Naive B cell (primary cell): ENCODE measurements around the gene TFAP2D. TPM values are rescaled to one million over a fixed set of nuclear protein-coding genes. Genes with fewer than 3 reads are reported as not detected.

Experiments
- ATAC-seq, 2 donors: fragments of 150-1000 bp; cut with Tn5 transposase; 2 replicates each; pipeline ENCODE4 v1.10.0; 2021; ENCODE audit warnings: low read depth in 2 of 2, mild to moderate bottlenecking in 2 of 2, moderate library complexity in 2 of 2
- DNase-seq: peaks from one replicate; pipeline ENCODE4 v3.0.0; 2022
- H3K27ac Mint-ChIP-seq, 6 donors: one replicate each; pipeline ENCODE4 v1.8.0; 2020 to 2022; ENCODE audit warnings: mild to moderate bottlenecking in 6 of 6, mixed read lengths in 6 of 6, moderate library complexity in 5 of 6, inconsistent platforms in 2 of 6
- H3K27me3 Mint-ChIP-seq, 3 donors: one replicate each; pipeline ENCODE4 v1.8.0; 2021 to 2022; ENCODE audit warnings: mixed read lengths in 3 of 3, mild to moderate bottlenecking in 1 of 3
- H3K36me3 Mint-ChIP-seq, 2 donors: one replicate each; pipeline ENCODE4 v1.8.0; 2020 to 2022; ENCODE audit warnings: mixed read lengths in 2 of 2, inconsistent platforms in 1 of 2, mild to moderate bottlenecking in 1 of 2
- H3K4me1 Mint-ChIP-seq, 3 donors: one replicate each; pipeline ENCODE4 v1.8.0; 2020 to 2022; ENCODE audit warnings: mixed read lengths in 3 of 3, inconsistent platforms in 1 of 3, mild to moderate bottlenecking in 1 of 3, moderate library complexity in 1 of 3
- H3K4me3 Mint-ChIP-seq, 8 donors: one replicate each; pipeline ENCODE4 v1.8.0; 2020 to 2022; ENCODE audit warnings: mild to moderate bottlenecking in 8 of 8, mixed read lengths in 8 of 8, moderate library complexity in 8 of 8, inconsistent platforms in 2 of 8
- H3K9me3 Mint-ChIP-seq, 7 donors: one replicate each; pipeline ENCODE4 v1.8.0; 2020 to 2022; ENCODE audit warnings: mixed read lengths in 7 of 7, mild to moderate bottlenecking in 5 of 7, inconsistent platforms in 2 of 7, moderate library complexity in 1 of 7
- polyA plus RNA-seq, 6 donors: library from polyadenylated mRNA; unstranded; fragments of 300-500 nt; fragmentation: Illumina TruSeq; gene quantifications; one replicate each; pipeline ENCODE4 v1.2.3, GENCODE V29; 2021; ENCODE audit warnings: low read depth in 6 of 6

TFAP2D gene
- polyA plus RNA-seq, 6 donors from 2014 or later = not detected

DNA sequence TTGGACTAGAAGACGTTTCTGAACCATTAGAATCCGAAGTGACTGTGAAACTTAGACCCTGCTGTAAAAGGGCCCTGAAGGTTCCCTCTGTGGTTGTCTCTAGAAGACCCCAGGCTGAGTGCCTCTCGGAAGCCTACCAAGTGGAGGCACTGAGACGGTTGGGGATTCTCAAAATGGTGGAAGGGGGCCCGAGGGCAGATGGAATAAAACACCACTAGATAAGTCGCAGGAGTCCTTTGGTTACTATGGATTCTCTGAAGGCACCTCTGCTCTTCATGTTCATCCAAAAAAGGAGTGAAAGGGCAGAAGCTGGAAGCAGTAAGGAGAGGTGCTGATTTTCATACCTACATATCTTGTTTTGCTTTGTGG lies 4.0 kb upstream of the TFAP2D start:
- no peak overlapping the region for H3K4me3 Mint-ChIP-seq
- peaks cover 68 to 97% (median 94%) of the 10 kb centered on the region in 3 donors for H3K27me3 Mint-ChIP-seq
- DNase-seq (no peak), ATAC-seq (no peak)
- H3K9me3 Mint-ChIP-seq = peaks cover 6 to 33% (median 15%) of the 10 kb centered on the region in 7 donors
- no peak overlapping the region for H3K27ac Mint-ChIP-seq
- peaks cover 0 to 2% (median 0%) of the 10 kb centered on the region in 3 donors for H3K4me1 Mint-ChIP-seq
- H3K36me3 Mint-ChIP-seq = peaks cover 9 to 35% of the 10 kb centered on the region in 2 donors

DNA sequence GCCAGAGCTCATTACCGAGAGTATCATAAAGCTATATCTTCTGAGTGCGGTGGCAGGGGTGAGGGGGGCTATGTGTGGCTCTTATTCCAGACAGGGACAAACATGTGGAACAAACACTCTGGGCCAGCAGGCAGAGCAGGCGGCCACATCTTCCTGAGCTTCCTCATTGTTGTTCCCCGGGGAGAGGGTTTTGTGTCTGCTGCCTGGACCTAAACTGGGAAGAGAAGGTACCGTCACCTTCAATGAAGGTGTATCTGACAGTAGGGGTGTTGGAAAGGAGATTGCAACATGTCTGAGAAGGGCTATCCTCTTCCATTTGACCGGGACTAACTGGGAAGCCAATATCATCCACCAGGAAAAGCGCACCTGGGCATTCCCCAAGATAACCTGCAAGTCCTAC lies 1.6 kb upstream of the TFAP2D start:
- DNase-seq (no peak), ATAC-seq (no peak)
- Mint-ChIP-seq H3K27me3 (peaks cover 62 to 99% (median 94%) of the 10 kb centered on the region in 3 donors), H3K4me3 (no peak overlapping the region), H3K36me3 (peaks cover 10 to 37% of the 10 kb centered on the region in 2 donors), H3K9me3 (peaks cover 7 to 30% (median 9%) of the 10 kb centered on the region in 7 donors), H3K27ac (no peak overlapping the region), H3K4me1 (peaks cover 0 to 6% (median 3%) of the 10 kb centered on the region in 3 donors)

DNA sequence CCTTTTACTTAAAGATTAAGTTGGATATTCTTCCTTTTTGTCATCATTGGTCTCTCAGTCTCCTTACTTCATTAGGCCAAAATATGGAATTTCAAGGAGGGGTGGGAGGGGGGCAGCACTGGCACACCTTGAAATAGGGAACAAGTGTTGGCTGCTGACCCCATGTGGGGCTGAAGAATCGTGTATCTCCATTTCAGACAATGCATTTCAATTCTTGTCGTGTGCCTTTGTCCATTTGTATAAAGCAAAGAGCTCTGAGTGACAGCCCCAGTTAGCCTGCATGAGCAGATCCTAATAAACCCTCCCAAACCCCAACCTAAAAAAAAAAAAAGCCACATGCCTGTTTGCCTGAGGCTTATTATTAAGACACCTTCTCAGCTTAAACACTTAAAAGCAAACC lies 1.0 kb upstream of the TFAP2D start:
- Mint-ChIP-seq H3K4me3 (no peak overlapping the region), H3K36me3 (peaks cover 10 to 31% of the 10 kb centered on the region in 2 donors), H3K27me3 (peaks cover 64 to 99% (median 94%) of the 10 kb centered on the region in 3 donors), H3K4me1 (peaks cover 0 to 6% (median 3%) of the 10 kb centered on the region in 3 donors), H3K27ac (no peak overlapping the region), H3K9me3 (peaks cover 6 to 30% (median 9%) of the 10 kb centered on the region in 7 donors)
- DNase-seq (no peak), ATAC-seq (no peak)

DNA sequence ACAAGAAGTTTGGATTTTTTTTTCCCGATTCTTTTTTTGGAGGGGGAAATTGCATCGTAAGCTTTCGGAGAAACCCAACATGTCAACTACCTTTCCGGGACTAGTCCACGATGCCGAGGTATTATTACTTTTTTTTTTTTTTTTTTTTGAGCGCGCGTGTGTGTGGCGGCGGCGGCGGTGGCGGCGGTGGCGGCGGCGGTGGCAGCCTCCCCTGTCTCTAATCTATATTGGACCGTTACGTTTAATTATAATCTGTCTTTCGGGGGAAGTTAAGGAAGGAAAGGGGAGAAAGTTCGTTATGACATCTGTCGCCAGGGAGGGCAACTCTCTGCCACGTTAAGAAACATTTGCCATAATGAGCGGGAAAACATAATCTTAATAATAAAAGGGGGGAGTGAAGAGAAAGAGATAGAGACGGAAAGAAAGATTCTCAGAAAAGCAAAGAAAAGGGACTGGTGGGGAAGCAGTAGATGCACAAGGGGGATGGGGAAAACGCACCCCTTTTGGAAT lies 706 bp downstream of the TFAP2D start:
- no peak for DNase-seq
- Mint-ChIP-seq H3K4me1 (peaks cover 0 to 6% (median 3%) of the 10 kb centered on the region in 3 donors), H3K9me3 (peaks cover 3 to 28% (median 8%) of the 10 kb centered on the region in 7 donors), H3K4me3 (no peak overlapping the region), H3K27me3 (peaks cover 66 to 92% (median 82%) of the 10 kb centered on the region in 3 donors), H3K27ac (no peak overlapping the region), H3K36me3 (peaks cover 10 to 23% of the 10 kb centered on the region in 2 donors)
- ATAC-seq = no peak

DNA sequence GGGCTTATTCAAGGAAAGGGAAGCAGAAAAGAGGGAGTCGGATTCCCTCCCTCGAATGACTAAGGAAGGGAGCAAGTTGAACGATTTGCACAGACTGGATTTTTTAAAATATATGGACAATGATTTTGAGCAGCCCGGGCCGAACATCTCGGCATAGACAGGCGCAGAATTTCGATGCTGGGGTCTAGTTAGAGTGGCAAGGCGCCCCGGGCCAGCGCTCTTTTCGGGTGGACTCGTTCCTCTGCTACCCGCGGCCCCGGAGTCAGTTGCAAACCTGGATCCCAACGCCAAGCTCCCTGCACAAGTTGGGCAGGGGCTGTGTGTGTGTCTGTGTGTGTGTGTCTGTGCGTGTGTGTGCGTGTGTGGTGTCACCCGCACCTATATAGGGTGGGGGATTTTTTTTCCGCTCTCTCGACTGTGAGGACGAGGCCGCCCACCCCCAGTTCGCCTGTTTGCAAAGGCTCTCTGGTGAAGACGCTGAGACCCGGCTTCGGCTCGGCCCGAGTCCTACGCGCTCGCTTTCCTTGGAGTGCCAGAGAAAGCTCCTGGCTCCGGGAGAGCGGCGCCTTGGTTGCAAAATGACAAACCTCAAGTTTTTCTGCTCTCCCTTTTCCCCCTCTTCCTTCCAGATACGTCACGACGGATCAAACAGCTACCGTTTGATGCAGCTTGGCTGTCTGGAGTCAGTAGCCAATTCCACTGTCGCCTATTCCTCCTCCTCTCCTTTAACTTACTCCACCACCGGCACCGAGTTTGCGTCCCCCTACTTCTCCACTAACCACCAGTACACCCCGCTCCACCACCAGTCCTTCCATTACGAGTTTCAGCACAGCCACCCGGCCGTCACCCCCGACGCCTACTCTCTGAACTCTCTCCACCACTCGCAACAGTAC lies 1.4 kb downstream of the TFAP2D start:
- Mint-ChIP-seq H3K9me3 (peaks cover 2 to 23% (median 9%) of the 10 kb centered on the region in 7 donors), H3K4me3 (peak overlapping the region in 1 of 8 donors; percentile 81), H3K27ac (peak overlapping the region in 3 of 6 donors; percentile 44 to 98 (median 66)), H3K4me1 (peaks cover 0 to 6% (median 3%) of the 10 kb centered on the region in 3 donors), H3K36me3 (peaks cover 10 to 23% of the 10 kb centered on the region in 2 donors), H3K27me3 (peaks cover 67 to 92% (median 82%) of the 10 kb centered on the region in 3 donors)
- ATAC-seq (no peak), DNase-seq (no peak)

DNA sequence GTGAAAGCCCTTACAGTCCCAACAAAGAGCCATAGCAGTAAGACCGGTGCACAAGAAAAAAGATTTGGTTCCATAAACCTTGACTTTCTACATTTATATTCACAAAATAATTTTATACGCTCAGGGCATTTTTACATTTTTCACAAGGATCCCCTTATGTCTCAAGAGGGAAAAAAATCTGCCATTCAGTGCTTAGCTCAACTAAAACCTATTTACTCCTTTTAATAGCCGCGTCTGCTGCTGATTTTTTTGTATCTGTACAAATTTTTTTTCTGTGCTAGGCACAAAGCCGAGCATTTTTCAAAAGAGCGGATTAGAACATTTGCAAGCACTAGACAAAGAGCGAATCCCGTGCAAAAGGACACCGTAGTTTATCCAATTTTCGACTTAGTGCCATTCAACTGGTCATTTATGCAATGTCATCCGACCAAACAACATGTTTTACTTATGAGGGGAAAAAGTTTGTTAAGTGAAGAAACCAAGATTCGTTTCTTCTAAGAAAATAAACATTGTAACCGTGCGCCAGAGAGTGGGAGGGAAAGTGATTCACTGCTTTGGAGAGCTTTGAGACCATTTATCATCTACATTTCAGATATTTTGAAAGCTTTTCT lies 3.7 kb downstream of the TFAP2D start:
- no peak overlapping the region for H3K4me3 Mint-ChIP-seq
- peaks cover 70 to 91% (median 80%) of the 10 kb centered on the region in 3 donors for H3K27me3 Mint-ChIP-seq
- peaks cover 0 to 6% (median 3%) of the 10 kb centered on the region in 3 donors for H3K4me1 Mint-ChIP-seq
- ATAC-seq (no peak), DNase-seq (no peak)
- no peak overlapping the region for H3K27ac Mint-ChIP-seq
- H3K9me3 Mint-ChIP-seq = peaks cover 3 to 16% (median 9%) of the 10 kb centered on the region in 7 donors
- peaks cover 10 to 23% of the 10 kb centered on the region in 2 donors for H3K36me3 Mint-ChIP-seq

DNA sequence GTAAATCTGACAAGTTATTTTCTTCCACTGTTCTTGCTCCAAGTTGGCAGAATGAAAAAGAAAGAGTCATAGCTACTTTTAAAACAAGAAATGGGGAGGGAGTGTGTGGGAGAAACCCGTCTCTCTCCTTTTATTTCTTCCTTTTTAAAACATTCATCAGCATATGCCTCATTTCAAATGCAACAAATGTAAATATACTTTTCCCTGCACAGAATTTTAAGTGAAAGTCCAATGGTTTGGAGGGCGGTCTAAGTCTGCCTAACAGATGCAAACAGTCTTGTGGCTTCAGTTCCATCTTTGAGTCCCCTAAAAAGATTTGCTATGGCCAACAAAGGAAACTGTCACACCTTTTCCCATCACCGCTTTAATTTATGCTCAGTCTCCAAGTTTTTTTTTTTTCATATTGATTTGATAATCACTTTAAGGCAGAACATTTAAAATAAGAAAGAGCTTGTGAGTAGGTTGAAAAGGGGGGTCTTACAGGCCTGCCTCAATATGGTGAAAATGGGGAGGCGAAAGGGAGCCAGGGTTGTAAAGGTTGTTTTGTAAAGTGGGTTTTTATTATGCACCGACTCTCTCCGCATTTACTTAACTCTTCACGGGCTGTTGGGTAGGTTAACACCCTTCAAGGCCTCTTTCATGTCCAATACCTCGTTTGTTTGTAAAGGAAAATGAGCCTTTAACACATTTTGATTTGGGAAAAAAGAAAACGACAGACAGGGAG lies 4.6 kb downstream of the TFAP2D start:
- H3K36me3 Mint-ChIP-seq = peaks cover 10 to 31% of the 10 kb centered on the region in 2 donors
- DNase-seq = no peak
- H3K27me3 Mint-ChIP-seq = peaks cover 71 to 90% (median 80%) of the 10 kb centered on the region in 3 donors
- H3K4me1 Mint-ChIP-seq = peaks cover 0 to 6% (median 3%) of the 10 kb centered on the region in 3 donors
- peaks cover 3 to 23% (median 10%) of the 10 kb centered on the region in 7 donors for H3K9me3 Mint-ChIP-seq
- no peak for ATAC-seq
- no peak overlapping the region for H3K27ac Mint-ChIP-seq
- no peak overlapping the region for H3K4me3 Mint-ChIP-seq

DNA sequence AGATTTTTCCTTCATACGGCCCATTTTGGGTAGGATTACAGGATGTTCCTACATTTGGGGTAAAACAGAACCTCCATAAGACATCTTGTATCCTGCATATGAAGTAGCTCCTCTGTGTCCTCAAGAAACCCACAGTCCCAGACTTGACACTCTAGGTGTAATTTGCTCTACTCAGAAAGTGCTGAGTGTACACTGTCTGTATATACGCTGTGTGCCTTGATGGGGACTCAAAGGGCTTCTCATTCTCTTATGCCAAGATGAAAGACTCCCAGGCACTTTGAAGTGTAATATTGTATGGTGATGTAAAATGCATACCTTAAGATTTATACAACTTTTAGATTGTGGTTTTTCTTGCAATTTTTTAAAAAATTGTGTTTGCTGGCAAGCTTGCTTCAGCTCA lies 5.2 kb downstream of the TFAP2D start:
- Mint-ChIP-seq H3K36me3 (peaks cover 8 to 33% of the 10 kb centered on the region in 2 donors), H3K4me1 (peaks cover 0 to 6% (median 3%) of the 10 kb centered on the region in 3 donors), H3K4me3 (no peak overlapping the region), H3K9me3 (peaks cover 3 to 22% (median 10%) of the 10 kb centered on the region in 7 donors), H3K27me3 (peaks cover 69 to 90% (median 77%) of the 10 kb centered on the region in 3 donors), H3K27ac (no peak overlapping the region)
- DNase-seq (no peak), ATAC-seq (no peak)

DNA sequence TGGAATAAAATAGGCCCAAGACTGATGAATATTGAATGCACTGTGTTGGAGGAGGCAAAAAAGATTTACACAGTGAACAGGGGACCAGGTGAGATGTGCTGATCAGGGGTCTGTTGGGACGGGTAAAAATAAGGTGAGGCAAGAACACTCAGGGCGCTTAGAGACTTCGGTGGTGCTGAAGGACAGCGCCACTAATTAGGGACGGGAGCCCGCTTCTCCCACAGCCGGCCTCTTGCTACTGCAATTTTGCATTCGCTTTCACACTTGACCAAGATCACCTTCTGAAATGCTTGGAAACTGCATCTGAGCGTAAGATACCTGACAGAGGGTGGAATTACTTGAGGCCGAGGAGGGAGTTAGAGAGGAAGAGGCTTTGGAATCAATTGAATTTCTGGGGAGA lies 7.3 kb downstream of the TFAP2D start:
- H3K4me3 Mint-ChIP-seq = no peak overlapping the region
- DNase-seq (no peak), ATAC-seq (no peak)
- peaks cover 77 to 90% (median 79%) of the 10 kb centered on the region in 3 donors for H3K27me3 Mint-ChIP-seq
- H3K9me3 Mint-ChIP-seq = peaks cover 3 to 35% (median 12%) of the 10 kb centered on the region in 7 donors
- H3K27ac Mint-ChIP-seq = no peak overlapping the region
- peaks cover 0 to 24% of the 10 kb centered on the region in 2 donors for H3K36me3 Mint-ChIP-seq
- H3K4me1 Mint-ChIP-seq = peaks cover 0 to under 1% (median 0%) of the 10 kb centered on the region in 3 donors

DNA sequence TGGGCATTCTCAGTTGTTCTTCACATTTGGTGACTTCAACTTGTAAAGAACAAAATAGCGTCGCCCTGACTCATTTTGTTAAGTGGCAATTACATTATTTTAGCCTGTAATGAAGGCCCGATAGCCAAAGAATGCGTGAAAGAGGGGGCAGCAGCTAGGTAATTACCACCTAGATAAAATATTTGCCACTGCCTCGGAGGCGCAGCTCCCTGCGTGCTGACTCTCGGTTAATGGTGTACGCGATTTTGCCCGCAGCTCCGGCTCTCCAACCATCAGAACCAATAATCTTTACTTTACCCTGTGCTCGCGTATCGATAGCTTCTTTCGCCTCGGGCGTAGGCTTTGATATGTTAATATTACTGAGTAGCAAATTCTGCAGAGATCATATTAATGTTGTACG lies 8.7 kb downstream of the TFAP2D start:
- Mint-ChIP-seq H3K4me1 (no peaks in the 10 kb centered on the region), H3K27me3 (peaks cover 77 to 90% (median 78%) of the 10 kb centered on the region in 3 donors), H3K27ac (no peak overlapping the region), H3K9me3 (peaks cover 3 to 40% (median 12%) of the 10 kb centered on the region in 7 donors), H3K4me3 (no peak overlapping the region), H3K36me3 (peaks cover 0 to 20% of the 10 kb centered on the region in 2 donors)
- ATAC-seq (no peak), DNase-seq (no peak)

DNA sequence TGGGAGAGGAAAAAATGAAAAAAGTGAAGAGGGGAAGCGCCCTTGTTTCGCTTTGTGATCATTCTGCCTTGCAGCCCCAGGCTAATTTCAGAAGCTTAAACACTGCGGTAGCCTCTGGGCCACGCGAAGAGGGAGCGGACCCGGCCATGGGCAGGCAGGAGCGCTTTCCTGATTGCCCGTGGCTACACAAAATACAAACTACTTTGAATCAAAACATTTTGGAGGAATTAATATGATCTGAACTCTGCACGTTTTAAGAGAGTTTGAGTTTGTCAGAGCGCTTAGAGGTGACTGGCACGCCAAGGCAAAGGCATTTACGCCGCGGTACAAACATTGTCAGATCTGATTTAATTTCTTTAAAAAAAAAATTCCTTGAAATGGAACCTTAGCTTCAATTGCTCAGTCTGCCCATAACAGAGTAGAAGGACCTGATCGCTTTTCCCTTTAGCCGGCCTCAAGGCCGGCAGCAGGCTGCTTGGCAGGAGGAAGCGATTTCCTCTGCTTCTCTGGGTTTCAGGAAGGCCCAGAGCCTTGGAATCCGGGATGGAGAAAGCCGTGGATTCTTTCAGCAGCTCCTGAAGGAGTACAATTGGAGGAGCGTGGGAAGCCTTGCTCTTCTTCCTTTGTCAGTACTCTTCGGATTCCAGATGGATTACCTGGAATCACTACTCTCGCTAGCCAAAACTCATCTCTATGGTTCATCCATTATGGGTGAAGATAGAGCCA lies 9.7 kb downstream of the TFAP2D start:
- no peak overlapping the region for H3K4me3 Mint-ChIP-seq
- ATAC-seq = no peak
- no peaks in the 10 kb centered on the region for H3K4me1 Mint-ChIP-seq
- H3K27me3 Mint-ChIP-seq = peaks cover 73 to 88% (median 73%) of the 10 kb centered on the region in 3 donors
- H3K36me3 Mint-ChIP-seq = peaks cover 0 to 20% of the 10 kb centered on the region in 2 donors
- H3K27ac Mint-ChIP-seq = no peak overlapping the region
- H3K9me3 Mint-ChIP-seq = peaks cover 3 to 46% (median 12%) of the 10 kb centered on the region in 7 donors
- DNase-seq = no peak

DNA sequence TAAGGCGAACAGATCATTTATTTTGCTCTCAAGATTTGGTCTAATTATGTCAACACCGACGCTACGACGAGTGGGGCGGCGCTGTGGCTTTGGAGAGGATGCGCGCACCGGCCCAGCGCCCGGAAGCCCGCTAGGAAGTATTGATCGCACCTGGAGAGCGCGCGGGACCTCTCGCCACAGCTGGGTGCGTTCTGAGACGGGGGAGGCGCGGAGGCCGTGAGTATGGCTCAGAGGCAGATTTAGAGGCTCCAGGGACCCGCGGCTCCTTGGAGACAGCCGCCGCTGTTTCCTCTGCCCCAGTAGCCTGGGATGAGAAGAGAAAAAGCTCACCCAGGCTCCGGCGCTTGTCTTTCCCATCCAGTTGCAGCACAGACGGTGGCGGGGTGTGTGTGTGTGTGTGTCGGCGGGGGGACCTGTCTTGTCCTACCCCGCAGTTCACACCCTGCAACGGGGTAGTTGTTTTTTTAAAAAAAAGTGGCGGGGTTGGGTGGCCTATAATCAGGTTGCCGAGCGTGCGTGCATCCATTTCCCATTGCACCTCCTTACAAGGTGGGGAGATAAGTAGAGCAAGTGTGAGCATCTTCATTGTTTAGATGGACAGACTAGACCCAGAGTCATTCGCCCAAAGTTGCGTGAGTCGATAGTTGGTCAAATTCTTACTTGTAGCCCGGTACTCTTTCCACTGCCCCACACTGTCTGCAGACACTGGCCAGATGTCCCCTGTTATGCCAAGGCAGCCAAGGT lies 11.2 kb downstream of the TFAP2D start:
- DNase-seq (no peak), ATAC-seq (no peak)
- H3K4me3 Mint-ChIP-seq = no peak overlapping the region
- peaks cover 64 to 74% (median 66%) of the 10 kb centered on the region in 3 donors for H3K27me3 Mint-ChIP-seq
- H3K36me3 Mint-ChIP-seq = peaks cover 0 to 20% of the 10 kb centered on the region in 2 donors
- no peak overlapping the region for H3K27ac Mint-ChIP-seq
- H3K9me3 Mint-ChIP-seq = peaks cover 1 to 44% (median 9%) of the 10 kb centered on the region in 7 donors
- H3K4me1 Mint-ChIP-seq = no peaks in the 10 kb centered on the region
